Right lobe of liver (tissue), 4 donors: Measurements from ENCODE around the gene CAMP.

Experiments
- POLR2A ChIP-seq: fragments of 450-650 bp; IDR thresholded peaks from one replicate; pipeline ENCODE4 v1.6.1; 2017; ENCODE audit warnings: antibody characterized with exemption, mild to moderate bottlenecking
- TF ChIP-seq, protein P1 (sequence below), 4 donors: fragments of 200-600 bp in 3 of 4; fragments of 450-650 bp in 1 of 4; IDR thresholded peaks; one replicate each; pipeline versions ENCODE4 v1.5.1 to v1.8.0; 2016 to 2022; ENCODE audit warnings: antibody characterized with exemption in 4 of 4, mild to moderate bottlenecking in 2 of 4
- donor health status: DM: no; HTN: no; CAD: no.
- donor health status: DM: no; HTN: no; CAD: no.
- donor health status: DM: no; HTN: yes; CAD: no.

DNA sequence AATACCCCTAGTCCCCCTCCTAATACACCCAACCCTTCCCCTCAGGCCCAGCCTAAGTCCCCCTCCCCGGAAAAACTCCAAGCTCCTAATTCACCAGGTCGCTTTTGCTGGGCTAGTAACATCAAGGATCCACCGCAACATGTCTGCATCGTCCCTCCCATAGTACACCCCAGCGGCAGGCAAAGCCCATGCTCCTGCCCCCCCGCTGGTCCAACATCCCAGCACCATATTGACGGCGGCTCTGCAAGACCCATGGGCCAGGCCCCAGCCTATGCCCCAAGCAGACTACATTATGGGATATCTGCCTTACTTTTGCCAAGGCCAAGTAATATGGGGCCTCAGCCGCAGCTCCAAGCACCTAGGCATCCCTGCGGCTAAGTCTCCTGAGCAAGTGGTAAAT, 51.2 kb downstream of the CAMP start:
- TF ChIP-seq, protein P1, sequence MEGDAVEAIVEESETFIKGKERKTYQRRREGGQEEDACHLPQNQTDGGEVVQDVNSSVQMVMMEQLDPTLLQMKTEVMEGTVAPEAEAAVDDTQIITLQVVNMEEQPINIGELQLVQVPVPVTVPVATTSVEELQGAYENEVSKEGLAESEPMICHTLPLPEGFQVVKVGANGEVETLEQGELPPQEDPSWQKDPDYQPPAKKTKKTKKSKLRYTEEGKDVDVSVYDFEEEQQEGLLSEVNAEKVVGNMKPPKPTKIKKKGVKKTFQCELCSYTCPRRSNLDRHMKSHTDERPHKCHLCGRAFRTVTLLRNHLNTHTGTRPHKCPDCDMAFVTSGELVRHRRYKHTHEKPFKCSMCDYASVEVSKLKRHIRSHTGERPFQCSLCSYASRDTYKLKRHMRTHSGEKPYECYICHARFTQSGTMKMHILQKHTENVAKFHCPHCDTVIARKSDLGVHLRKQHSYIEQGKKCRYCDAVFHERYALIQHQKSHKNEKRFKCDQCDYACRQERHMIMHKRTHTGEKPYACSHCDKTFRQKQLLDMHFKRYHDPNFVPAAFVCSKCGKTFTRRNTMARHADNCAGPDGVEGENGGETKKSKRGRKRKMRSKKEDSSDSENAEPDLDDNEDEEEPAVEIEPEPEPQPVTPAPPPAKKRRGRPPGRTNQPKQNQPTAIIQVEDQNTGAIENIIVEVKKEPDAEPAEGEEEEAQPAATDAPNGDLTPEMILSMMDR (IDR thresholded peaks at IDR 0.05), result no peak
- TF ChIP-seq POLR2A, result no peak
